Vagina (tissue), 2 donors: ENCODE data around the gene SPAG9. TPM values are rescaled to one million over a fixed set of nuclear protein-coding genes. Genes with fewer than 3 reads are reported as not detected.

Source experiments
- DNase-seq, 2 donors: peaks; one replicate each; pipeline ENCODE4 v3.0.0-alpha.2; 2017; ENCODE audit errors: extremely low spot score in 2 of 2
- H3K27ac ChIP-seq: fragments of 200-600 bp; sonication (generic); one replicate; pipeline ENCODE4 v1.5.1; 2019
- H3K27me3 ChIP-seq: fragments of 200-600 bp; sonication (generic); one replicate; pipeline ENCODE4 v1.5.1; 2019
- H3K36me3 ChIP-seq, 2 donors: fragments of 200-600 bp; sonication (generic); one replicate each; pipeline ENCODE4 v1.5.1; 2017 to 2019
- H3K4me1 ChIP-seq: fragments of 200-600 bp; sonication (generic); one replicate; pipeline ENCODE4 v1.5.1; 2019
- H3K4me3 ChIP-seq, 2 donors: fragments of 200-600 bp; sonication (generic); 1 replicate in 1 of 2; 2 replicates in 1 of 2; pipeline ENCODE4 v1.5.1; 2016 to 2019
- H3K9me3 ChIP-seq: fragments of 200-600 bp; sonication (generic); one replicate; pipeline ENCODE4 v1.5.1; 2019
- CTCF ChIP-seq, 3 experiments: fragments of 450-650 bp in 2 of 3; fragments of 200-600 bp in 1 of 3; sonication (generic) in 1 of 3; IDR thresholded peaks; one replicate each; pipeline ENCODE4 v1.5.1; 2017 to 2019; ENCODE audit warnings: antibody characterized with exemption in 3 of 3, mild to moderate bottlenecking in 2 of 3, moderate library complexity in 2 of 3
- POLR2A ChIP-seq, 2 donors: fragments of 450-650 bp; IDR thresholded peaks; one replicate each; pipeline ENCODE4 v1.6.1; 2017; ENCODE audit warnings: antibody characterized with exemption in 2 of 2, mild to moderate bottlenecking in 2 of 2, moderate library complexity in 2 of 2
- POLR2AphosphoS5 ChIP-seq, 2 donors: sonication (generic); formaldehyde crosslinking; IDR thresholded peaks; one replicate each; pipeline ENCODE4 v1.9.0; 2017; ENCODE audit warnings: antibody characterized with exemption in 2 of 2, mild to moderate bottlenecking in 2 of 2, low read depth in 1 of 2; ENCODE audit not compliant: insufficient read depth in 1 of 2
- intact Hi-C: fragments of 100-400 bp; cut with DNase I; formaldehyde crosslinking; loops from one replicate; pipeline ENCODE4 v1.15.1; 2023
- total RNA-seq: library from RNA; depleted of rRNA; stranded (reverse); fragments of >200 nt; gene quantifications from one replicate; pipeline ENCODE4 v1.2.3, GENCODE V29; 2016

SPAG9 gene
- total RNA-seq, 1 donor from 2014 or later, result 92.6 TPM

- peaks cover 12% of the 10 kb centered on the region for H3K4me1 ChIP-seq
- no peak overlapping the region for H3K27ac ChIP-seq
- TF ChIP-seq CTCF (IDR thresholded peaks at IDR 0.05) (no peak), POLR2AphosphoS5 (IDR thresholded peaks at IDR 0.05; ENCODE audit: insufficient read depth in 1 of 2, low read depth in 1 of 2) (no peak), POLR2A (IDR thresholded peaks at IDR 0.05) (no peak)
- H3K4me3 ChIP-seq, result no peak overlapping the region
- intact Hi-C loops, result no loop called here
- H3K9me3 ChIP-seq, result no peaks in the 10 kb centered on the region
- no peak for DNase-seq
- H3K36me3 ChIP-seq, result peaks cover 0 to 8% of the 10 kb centered on the region in 2 donors
- no peaks in the 10 kb centered on the region for H3K27me3 ChIP-seq
Observed at GRCh38 chr17:51035431-51035830, 85.2 kb downstream of the SPAG9 start.

DNA sequence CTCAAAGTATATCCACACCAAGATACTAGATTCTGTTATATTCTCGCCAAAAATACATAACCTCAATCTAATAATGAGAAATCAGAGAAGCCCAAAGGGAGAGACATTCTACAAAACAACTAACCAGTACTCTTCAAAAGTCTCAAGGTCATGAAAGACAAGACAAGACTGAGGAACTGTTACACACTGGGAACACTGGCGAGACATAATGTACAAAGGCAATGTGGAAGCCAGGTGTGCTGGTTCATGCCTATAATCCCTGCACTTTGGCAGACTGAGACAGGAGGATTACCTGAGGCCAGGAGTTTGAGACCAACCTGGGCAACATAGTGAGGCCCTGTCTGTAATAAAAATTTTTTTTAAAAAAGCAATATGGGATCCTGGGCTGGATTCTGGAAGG lies 85.9 kb downstream of the SPAG9 start:
- H3K36me3 ChIP-seq, result peaks cover 0 to 8% of the 10 kb centered on the region in 2 donors
- no peak for DNase-seq
- H3K27me3 ChIP-seq, result no peaks in the 10 kb centered on the region
- no peaks in the 10 kb centered on the region for H3K9me3 ChIP-seq
- H3K4me3 ChIP-seq, result no peak overlapping the region
- intact Hi-C loops, result no loop called here
- peaks cover 19% of the 10 kb centered on the region for H3K4me1 ChIP-seq
- no peak for TF ChIP-seq CTCF (IDR thresholded peaks at IDR 0.05)
- no peak for TF ChIP-seq POLR2AphosphoS5 (IDR thresholded peaks at IDR 0.05; ENCODE audit: insufficient read depth in 1 of 2, low read depth in 1 of 2)
- no peak for TF ChIP-seq POLR2A (IDR thresholded peaks at IDR 0.05)
- H3K27ac ChIP-seq, result no peak overlapping the region

GRCh38 chr17:51032850-51033249 lies 87.8 kb downstream of the SPAG9 start:
- DNase-seq, result no peak
- H3K27ac ChIP-seq, result no peak overlapping the region
- no peaks in the 10 kb centered on the region for H3K9me3 ChIP-seq
- intact Hi-C loops, result no loop called here
- TF ChIP-seq POLR2AphosphoS5 (IDR thresholded peaks at IDR 0.05; ENCODE audit: insufficient read depth in 1 of 2, low read depth in 1 of 2), result no peak
- no peak for TF ChIP-seq CTCF (IDR thresholded peaks at IDR 0.05)
- TF ChIP-seq POLR2A (IDR thresholded peaks at IDR 0.05), result no peak
- H3K4me3 ChIP-seq, result no peak overlapping the region
- H3K27me3 ChIP-seq, result no peaks in the 10 kb centered on the region
- peaks cover 27% of the 10 kb centered on the region for H3K4me1 ChIP-seq
- H3K36me3 ChIP-seq, result peaks cover 0 to 8% of the 10 kb centered on the region in 2 donors

DNA sequence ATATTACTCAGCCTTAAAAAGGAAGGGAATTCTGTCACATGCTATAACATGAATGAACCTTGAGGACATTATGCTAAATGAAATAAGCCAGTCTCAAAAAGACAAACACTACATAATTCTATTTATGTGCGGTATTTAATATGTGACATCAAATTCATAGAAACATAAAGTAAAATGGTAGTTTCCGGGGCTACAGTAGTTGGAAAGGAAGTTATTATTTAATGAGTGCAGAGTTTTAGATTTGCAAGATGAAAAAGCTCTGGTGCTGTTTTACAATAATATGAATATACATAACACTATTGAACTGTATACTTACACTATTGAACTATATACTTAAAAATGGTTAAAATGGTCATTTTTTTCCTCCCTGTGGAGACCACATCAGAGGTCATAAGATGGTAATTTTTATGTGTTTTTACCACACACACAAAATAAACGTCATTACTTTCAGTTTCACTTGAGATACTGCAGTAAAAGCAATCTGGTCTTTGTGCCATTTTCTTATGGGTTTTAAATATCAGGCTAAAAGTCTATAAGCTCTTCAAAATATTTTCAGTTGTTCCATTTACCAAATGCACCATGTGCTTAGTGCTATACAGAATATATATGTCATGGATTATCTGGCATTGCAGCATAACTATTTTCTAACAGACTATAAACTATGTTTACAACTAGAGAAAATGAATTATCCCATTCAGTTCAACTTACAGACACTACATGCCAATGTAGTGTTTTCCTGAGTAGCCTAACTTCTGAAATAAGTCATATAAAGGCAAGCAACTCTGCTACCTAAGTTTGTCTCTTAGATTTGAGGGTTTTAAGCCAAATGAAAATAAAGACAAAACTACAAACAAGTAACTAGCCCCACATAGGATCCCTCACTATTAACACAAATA lies 90.9 kb downstream of the SPAG9 start:
- no peaks in the 10 kb centered on the region for H3K27me3 ChIP-seq
- no peaks in the 10 kb centered on the region for H3K9me3 ChIP-seq
- intact Hi-C loops, result no loop called here
- TF ChIP-seq POLR2A (IDR thresholded peaks at IDR 0.05) (no peak), CTCF (IDR thresholded peaks at IDR 0.05) (no peak), POLR2AphosphoS5 (IDR thresholded peaks at IDR 0.05; ENCODE audit: insufficient read depth in 1 of 2, low read depth in 1 of 2) (no peak)
- H3K4me3 ChIP-seq, result peak overlapping the region; percentile 16 to 25
- no peak for DNase-seq
- H3K36me3 ChIP-seq, result peaks cover 0 to 8% of the 10 kb centered on the region in 2 donors
- peaks cover 17% of the 10 kb centered on the region for H3K4me1 ChIP-seq
- H3K27ac ChIP-seq, result peak overlapping the region; percentile 72

DNA sequence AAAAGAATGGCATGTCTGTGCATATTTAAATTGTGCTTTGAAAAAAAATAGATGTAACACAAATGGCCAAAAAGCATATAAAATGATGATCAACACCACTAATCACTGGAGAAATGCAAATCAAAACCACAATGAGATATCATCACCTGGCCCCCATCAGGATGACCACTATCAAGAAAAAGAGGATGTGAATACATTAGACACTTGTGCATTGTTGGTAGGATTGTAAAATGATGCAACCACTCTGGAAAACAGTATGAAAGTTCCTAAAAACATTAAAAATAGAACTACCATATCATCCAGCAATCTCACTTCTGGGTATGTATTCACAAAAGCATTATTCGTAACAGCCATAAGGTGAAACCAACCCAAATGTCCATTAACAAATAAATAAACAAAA lies 91.5 kb downstream of the SPAG9 start:
- no peak for DNase-seq
- intact Hi-C loops, result no loop called here
- Histone ChIP-seq H3K27ac (peak overlapping the region; percentile 72), H3K36me3 (peaks cover 0 to 8% of the 10 kb centered on the region in 2 donors), H3K4me3 (no peak overlapping the region), H3K4me1 (peaks cover 17% of the 10 kb centered on the region), H3K9me3 (no peaks in the 10 kb centered on the region), H3K27me3 (no peaks in the 10 kb centered on the region)
- TF ChIP-seq CTCF (IDR thresholded peaks at IDR 0.05) (no peak), POLR2A (IDR thresholded peaks at IDR 0.05) (no peak), POLR2AphosphoS5 (IDR thresholded peaks at IDR 0.05; ENCODE audit: insufficient read depth in 1 of 2, low read depth in 1 of 2) (no peak)
